GM23338 (cell line): ENCODE data around the gene GRHL3.

Source experiments
- CTCF ChIP-seq, 2 experiments: fragments of 200-600 bp in 1 of 2; sonication (generic) in 1 of 2; conservative IDR thresholded peaks; 2 replicates each; pipeline versions ENCODE4 v1.5.1 to v1.6.1; 2016 to 2017; ENCODE audit warnings: antibody characterized with exemption in 2 of 2, low read depth in 2 of 2, mild to moderate bottlenecking in 2 of 2, moderate library complexity in 1 of 2
- EZH2phosphoT487 ChIP-seq: fragments of 200-600 bp; sonication (generic); IDR thresholded peaks from one replicate; pipeline ENCODE4 v1.8.1; 2018; ENCODE audit warnings: antibody characterized with exemption; ENCODE audit not compliant: unreplicated experiment
- POLR2AphosphoS5 ChIP-seq: IDR thresholded peaks from 2 replicates; pipeline ENCODE4 v1.6.1; 2016; ENCODE audit warnings: antibody characterized with exemption, low read depth
- ZNF462 ChIP-seq: fragments of 250-450 bp; sonication (Bioruptor Pico); IDR thresholded peaks from 2 replicates; pipeline ENCODE4 v1.5.0; 2020; ENCODE audit warnings: mild to moderate bottlenecking, moderate library complexity

GRCh38 chr1:24319962-24320361 lies 805 bp downstream of the GRHL3 start:
- TF ChIP-seq EZH2phosphoT487 (no peak), CTCF (conservative IDR thresholded peaks at IDR 0.05; ENCODE audit: low read depth in 2 of 2) (no peak), POLR2AphosphoS5 (no peak), ZNF462 (CRISPR knock-in tag) (no peak)
